Heart left ventricle (tissue), 13 donors: ENCODE results near the gene TANK.

ENCODE experiments used
- CTCF ChIP-seq, 12 donors: fragments of 200-600 bp; sonication (generic) in 4 of 12; IDR thresholded peaks; one replicate each; pipeline versions ENCODE4 v1.5.0 to v1.8.0; 2018 to 2022; ENCODE audit warnings: antibody characterized with exemption in 12 of 12, mild to moderate bottlenecking in 5 of 12
- POLR2A ChIP-seq, 2 donors: fragments of 450-650 bp; IDR thresholded peaks; one replicate each; pipeline ENCODE4 v1.6.1; 2017; ENCODE audit warnings: antibody characterized with exemption in 2 of 2, mild to moderate bottlenecking in 2 of 2, moderate library complexity in 2 of 2
- donor health status: ischemic (EF 13 %, LVEDD 7.1; RV severe dilation, severe dysfunction).
- donor health status: DM: no; HTN: yes; CAD: no.
- donor health status: DM: no; HTN: no; CAD: no.
- donor health status: ischemic (EF 25% LVEDD 6.9; RV normal size, moderate dysfunction).
- donor health status: ischemic (EF 25% LVEDD 5.7; RV mildly dilated, moderate dysfunction).
- donor health status: ischemic (EF 35%, LVEDD 5.7; RV mildly dilated, moderate dysfunction).
- donor health status: nonischemic (EF 11% LVEDD 7.7; RV severe dilation, severe dysfunction).
- donor health status: DM: yes; HTN: yes; CAD: no.
- donor health status: PGD.
- donor health status: ischemic (EF 29% LVEDD 5.4; RV normal size, mild dysfunction).
- donor health status: nonischemic (EF 23%, LVEDD 6.1; RV moderate dilation, normal function).

GRCh38 chr2:161130354-161130753, 29.9 kb upstream of the TANK start:
- TF ChIP-seq POLR2A (IDR thresholded peaks at IDR 0.05) (no peak), CTCF (IDR thresholded peaks at IDR 0.05) (no peak)
